KMS-11 (cell line): ENCODE measurements around the gene SLC25A36.
"Not testable (repeated sequence)": the region's sequence is repeated elsewhere in the genome, so short reads cannot be mapped to it uniquely, and the experiment has no call there.

Experiments used
- H2AFZ ChIP-seq: fragments of 200-600 bp; sonication (generic); 2 replicates; pipeline ENCODE4 v1.6.1; 2016; ENCODE audit warnings: antibody characterized with exemption, mixed run types, low read depth
- H3K27ac ChIP-seq: fragments of 200-600 bp; sonication (generic); 2 replicates; pipeline ENCODE4 v1.6.1; 2016; ENCODE audit warnings: mild to moderate bottlenecking, mixed run types
- H3K27me3 ChIP-seq: fragments of 200-600 bp; sonication (generic); 2 replicates; pipeline ENCODE4 v1.6.1; 2017; ENCODE audit warnings: mild to moderate bottlenecking, low read depth, mixed run types, moderate library complexity; ENCODE audit not compliant: insufficient read depth
- H3K36me3 ChIP-seq: fragments of 200-600 bp; sonication (generic); 2 replicates; pipeline ENCODE4 v1.6.1; 2017; ENCODE audit warnings: mild to moderate bottlenecking, mixed run types; ENCODE audit not compliant: insufficient read depth
- H3K4me1 ChIP-seq: fragments of 200-600 bp; sonication (generic); 2 replicates; pipeline ENCODE4 v1.6.1; 2016; ENCODE audit warnings: mild to moderate bottlenecking, low read depth, mixed run types; ENCODE audit not compliant: poor library complexity, severe bottlenecking
- H3K4me2 ChIP-seq: fragments of 200-600 bp; sonication (generic); 2 replicates; pipeline ENCODE4 v1.7.0; 2016; ENCODE audit warnings: mild to moderate bottlenecking, mixed run types
- H3K4me3 ChIP-seq: fragments of 200-600 bp; sonication (generic); IDR thresholded peaks from 2 replicates; pipeline ENCODE4 v1.6.1; 2017; ENCODE audit warnings: low read depth, low read length, mixed read lengths; ENCODE audit not compliant: insufficient read depth
- H3K79me2 ChIP-seq: fragments of 200-600 bp; sonication (generic); 2 replicates; pipeline ENCODE4 v1.6.1; 2016; ENCODE audit warnings: low read depth, mixed run types; ENCODE audit not compliant: insufficient read depth
- H3K9ac ChIP-seq: fragments of 200-600 bp; sonication (generic); 2 replicates; pipeline ENCODE4 v1.6.1; 2016; ENCODE audit warnings: mild to moderate bottlenecking, mixed run types
- H4K20me1 ChIP-seq: fragments of 200-600 bp; sonication (generic); 2 replicates; pipeline ENCODE4 v1.6.1; 2016; ENCODE audit warnings: mild to moderate bottlenecking, mixed run types; ENCODE audit not compliant: insufficient read depth
- TF ChIP-seq, protein P1 (sequence below): fragments of 200-600 bp; sonication (generic); conservative IDR thresholded peaks from 2 replicates; pipeline ENCODE4 v1.6.1; 2017; ENCODE audit warnings: low read depth, mild to moderate bottlenecking, antibody characterized with exemption, low read length, moderate library complexity, mixed read lengths

Gene SLC25A36

DNA sequence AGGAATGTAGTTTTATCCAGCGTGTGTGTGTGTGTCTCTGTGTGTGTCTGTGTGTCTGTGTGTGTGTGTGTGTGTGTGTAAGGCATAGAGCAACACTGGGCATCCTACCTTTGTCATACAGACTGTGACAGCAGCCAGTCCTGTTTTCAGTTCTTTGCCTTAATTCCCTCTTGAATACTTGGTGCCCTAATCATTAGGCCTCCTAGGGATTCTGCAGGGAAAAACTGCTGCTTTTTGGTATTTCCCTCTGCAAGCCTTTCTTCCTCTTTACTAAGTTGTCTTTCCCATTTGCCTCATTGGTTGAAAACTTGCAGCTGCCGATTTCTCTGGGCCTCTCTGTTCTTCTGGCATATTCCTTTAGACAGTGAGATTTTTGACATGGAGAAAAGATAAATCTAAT, 9.2 kb downstream of the SLC25A36 start:
- H2AFZ ChIP-seq = no peak overlapping the region
- TF ChIP-seq, protein P1, sequence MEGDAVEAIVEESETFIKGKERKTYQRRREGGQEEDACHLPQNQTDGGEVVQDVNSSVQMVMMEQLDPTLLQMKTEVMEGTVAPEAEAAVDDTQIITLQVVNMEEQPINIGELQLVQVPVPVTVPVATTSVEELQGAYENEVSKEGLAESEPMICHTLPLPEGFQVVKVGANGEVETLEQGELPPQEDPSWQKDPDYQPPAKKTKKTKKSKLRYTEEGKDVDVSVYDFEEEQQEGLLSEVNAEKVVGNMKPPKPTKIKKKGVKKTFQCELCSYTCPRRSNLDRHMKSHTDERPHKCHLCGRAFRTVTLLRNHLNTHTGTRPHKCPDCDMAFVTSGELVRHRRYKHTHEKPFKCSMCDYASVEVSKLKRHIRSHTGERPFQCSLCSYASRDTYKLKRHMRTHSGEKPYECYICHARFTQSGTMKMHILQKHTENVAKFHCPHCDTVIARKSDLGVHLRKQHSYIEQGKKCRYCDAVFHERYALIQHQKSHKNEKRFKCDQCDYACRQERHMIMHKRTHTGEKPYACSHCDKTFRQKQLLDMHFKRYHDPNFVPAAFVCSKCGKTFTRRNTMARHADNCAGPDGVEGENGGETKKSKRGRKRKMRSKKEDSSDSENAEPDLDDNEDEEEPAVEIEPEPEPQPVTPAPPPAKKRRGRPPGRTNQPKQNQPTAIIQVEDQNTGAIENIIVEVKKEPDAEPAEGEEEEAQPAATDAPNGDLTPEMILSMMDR = no peak
- no peak overlapping the region for H3K4me3 ChIP-seq
- no peaks in the 10 kb centered on the region for H3K27me3 ChIP-seq
- no peaks in the 10 kb centered on the region; the same call in 1 of the 2 replicates for H3K36me3 ChIP-seq
- H3K4me2 ChIP-seq = no peak overlapping the region
- H3K79me2 ChIP-seq = peaks cover 100% of the 10 kb centered on the region
- H3K27ac ChIP-seq = no peak overlapping the region
- H3K4me1 ChIP-seq = peaks cover 33% of the 10 kb centered on the region
- no peak overlapping the region for H3K9ac ChIP-seq
- H4K20me1 ChIP-seq = peaks cover 5% of the 10 kb centered on the region; the same call in 1 of the 2 replicates

DNA sequence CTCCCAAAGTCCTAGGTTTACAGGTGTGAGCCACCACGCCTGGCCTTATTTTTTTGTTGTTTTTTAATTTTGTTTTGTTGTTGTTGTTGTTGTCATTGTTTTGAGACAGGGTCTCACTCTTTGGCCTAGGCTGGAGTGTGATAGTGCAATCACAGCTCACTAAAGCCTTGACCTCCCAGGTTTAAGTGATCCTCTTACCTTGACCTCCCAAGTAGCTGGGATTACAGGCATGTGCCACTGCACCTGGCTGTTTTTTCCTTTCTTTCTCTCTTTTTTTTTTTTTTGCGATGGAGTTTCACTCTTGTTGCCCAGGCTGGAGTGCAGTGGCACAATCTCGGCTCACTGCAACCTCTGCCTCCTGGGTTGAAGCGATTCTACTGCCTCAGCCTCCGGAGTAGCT, 10.1 kb downstream of the SLC25A36 start:
- not testable (repeated sequence) for H4K20me1 ChIP-seq, H3K4me2 ChIP-seq, H3K27me3 ChIP-seq, H3K36me3 ChIP-seq, H2AFZ ChIP-seq, H3K9ac ChIP-seq, H3K4me3 ChIP-seq, H3K27ac ChIP-seq
- Histone ChIP-seq H3K79me2 (peaks cover 100% of the 10 kb centered on the region), H3K4me1 (peaks cover 33% of the 10 kb centered on the region)

DNA sequence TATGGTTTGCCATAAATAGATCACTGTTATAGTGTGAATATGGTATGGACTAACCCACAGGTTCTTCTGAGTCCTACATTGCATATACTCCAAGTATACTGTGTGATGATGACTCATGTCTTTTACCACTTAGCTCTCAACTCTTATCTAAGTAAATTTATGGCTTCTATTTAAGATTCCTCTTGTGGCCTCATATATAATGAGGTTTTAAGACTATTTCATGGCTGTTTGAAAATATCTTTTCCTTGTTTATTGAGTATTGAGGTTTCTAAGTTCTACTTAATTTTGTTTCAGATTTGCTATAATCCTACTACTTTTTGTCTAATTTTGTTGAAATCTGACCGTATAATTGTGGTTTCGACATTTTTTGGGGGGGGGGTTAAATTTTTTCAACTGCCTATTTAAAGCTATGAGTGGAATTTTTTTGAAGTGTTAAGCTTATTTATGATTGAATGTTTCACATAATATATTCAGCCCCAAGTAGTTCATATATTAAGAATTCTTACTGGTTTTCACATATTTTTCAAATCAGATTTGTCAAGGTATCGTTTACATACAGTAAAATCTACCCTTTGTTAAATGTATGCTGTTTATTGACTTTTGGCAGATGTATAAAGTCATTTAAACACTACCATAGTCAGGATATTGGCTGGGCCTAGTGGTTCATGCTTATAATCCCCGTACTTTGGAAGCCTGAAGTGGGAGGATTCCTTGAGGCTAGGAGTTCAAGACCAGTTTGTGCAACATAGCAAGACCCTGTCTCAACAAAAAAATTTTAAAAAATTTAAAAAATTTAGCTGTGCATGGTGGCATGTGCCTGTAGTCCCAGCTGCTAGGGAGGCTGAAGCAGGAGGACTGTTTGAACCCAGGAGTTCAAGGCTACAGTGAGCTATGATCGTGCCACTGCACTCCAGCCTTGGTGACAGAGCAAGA, 11.7 kb downstream of the SLC25A36 start:
- no peak overlapping the region for H3K9ac ChIP-seq
- no peaks in the 10 kb centered on the region; the same call in 1 of the 2 replicates for H3K36me3 ChIP-seq
- peaks cover 33% of the 10 kb centered on the region for H3K4me1 ChIP-seq
- H3K4me3 ChIP-seq = no peak overlapping the region
- no peak overlapping the region for H3K4me2 ChIP-seq
- H3K79me2 ChIP-seq = peaks cover 90% of the 10 kb centered on the region
- no peaks in the 10 kb centered on the region for H3K27me3 ChIP-seq
- TF ChIP-seq, protein P1 = no peak
- H4K20me1 ChIP-seq = peaks cover 5% of the 10 kb centered on the region; the same call in 1 of the 2 replicates
- no peak overlapping the region for H3K27ac ChIP-seq
- no peak overlapping the region for H2AFZ ChIP-seq

DNA sequence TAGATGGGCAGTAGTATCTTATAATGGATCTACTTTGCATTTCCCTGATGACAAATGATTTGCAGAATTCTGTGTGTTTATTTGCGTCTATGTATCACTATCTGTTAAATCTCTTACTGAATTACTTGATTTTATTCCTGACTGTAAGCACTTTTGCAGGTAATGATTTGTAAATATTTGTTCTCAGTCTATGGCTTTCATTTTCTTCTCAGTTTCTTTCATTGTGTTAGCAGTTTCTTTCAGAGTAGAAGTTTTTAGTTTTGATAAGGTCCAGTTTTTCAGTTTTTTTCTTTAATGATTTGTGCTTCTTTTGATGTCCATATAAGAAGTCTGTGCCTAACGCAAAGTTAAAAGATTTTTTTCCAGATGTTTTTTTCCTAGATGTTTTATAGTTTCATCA, 12.9 kb downstream of the SLC25A36 start:
- Histone ChIP-seq H3K4me3 (no peak overlapping the region), H3K36me3 (no peaks in the 10 kb centered on the region), H3K27me3 (no peaks in the 10 kb centered on the region), H3K4me1 (peaks cover 33% of the 10 kb centered on the region), H3K4me2 (peak overlapping the region; percentile 0; the same call in 1 of the 2 replicates), H3K9ac (no peak overlapping the region), H3K79me2 (peaks cover 77% of the 10 kb centered on the region), H3K27ac (no peak overlapping the region), H4K20me1 (peaks cover 5% of the 10 kb centered on the region; the same call in 1 of the 2 replicates), H2AFZ (no peak overlapping the region)
- TF ChIP-seq, protein P1 = no peak

DNA sequence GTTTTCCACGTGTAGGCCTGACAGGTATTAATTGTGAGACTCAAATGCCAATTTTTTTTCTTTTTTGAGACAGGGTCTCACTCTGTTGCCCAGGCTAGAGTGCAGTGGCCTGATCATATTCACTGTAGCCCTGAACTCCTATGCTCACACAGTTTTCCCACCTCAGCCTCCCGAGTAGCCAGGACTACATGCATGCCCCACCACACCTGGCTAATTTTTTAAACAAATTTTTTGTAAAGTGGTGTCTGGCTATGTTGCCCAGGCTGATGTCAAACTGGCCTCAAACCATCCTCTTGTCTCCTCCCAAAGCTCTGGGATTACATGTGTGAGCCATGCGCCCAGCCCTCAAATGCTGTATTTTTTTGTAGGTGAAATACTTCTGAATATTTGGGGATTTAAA, 14.0 kb downstream of the SLC25A36 start:
- H3K4me3 ChIP-seq = no peak overlapping the region
- no peak overlapping the region for H2AFZ ChIP-seq
- TF ChIP-seq, protein P1 = no peak
- H4K20me1 ChIP-seq = no peaks in the 10 kb centered on the region
- H3K27me3 ChIP-seq = no peaks in the 10 kb centered on the region
- no peak overlapping the region for H3K9ac ChIP-seq
- no peaks in the 10 kb centered on the region for H3K36me3 ChIP-seq
- H3K79me2 ChIP-seq = peaks cover 67% of the 10 kb centered on the region
- no peak overlapping the region for H3K27ac ChIP-seq
- peaks cover 33% of the 10 kb centered on the region for H3K4me1 ChIP-seq
- no peak overlapping the region for H3K4me2 ChIP-seq
